ENCODE data around the gene CCDC158.

CCDC158 gene

DNA sequence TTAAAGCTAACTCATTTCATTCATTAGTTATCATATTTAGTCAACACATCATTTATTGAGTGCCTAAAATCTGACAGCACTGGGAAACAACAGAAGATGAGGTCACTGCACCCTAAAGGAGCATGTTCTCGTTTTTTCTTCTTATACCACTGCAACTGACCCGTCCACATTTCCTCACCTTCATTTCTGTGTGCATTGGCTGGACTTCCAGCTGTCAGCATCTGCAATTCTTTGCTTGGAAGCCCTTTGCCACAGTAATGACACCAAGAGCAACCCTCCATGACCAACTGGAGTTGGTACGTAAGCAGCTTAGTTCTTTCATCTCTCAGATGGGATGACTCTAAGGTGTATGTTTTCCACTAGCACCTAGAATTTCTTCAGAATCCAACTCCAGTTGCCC, 27.3 kb upstream of the CCDC158 start:
- no peak overlapping the region for H3K9ac ChIP-seq (ENCODE audit: low read depth, low read length)
- H3K27me3 ChIP-seq (ENCODE audit: insufficient read depth, low read length) = no peaks in the 10 kb centered on the region
- peaks cover 12% of the 10 kb centered on the region; the same call in 1 of the 2 replicates for H3K4me1 ChIP-seq (ENCODE audit: insufficient read depth, low read length)
- no peaks in the 10 kb centered on the region for H3K9me3 ChIP-seq (ENCODE audit: insufficient read depth, low read depth, low read length)
- no peaks in the 10 kb centered on the region for H3K36me3 ChIP-seq (ENCODE audit: insufficient read depth, low read depth, low read length)
- H3K27ac ChIP-seq (ENCODE audit: low read length) = no peak overlapping the region
- H3K4me3 ChIP-seq (ENCODE audit: low read length) = no peak overlapping the region

DNA sequence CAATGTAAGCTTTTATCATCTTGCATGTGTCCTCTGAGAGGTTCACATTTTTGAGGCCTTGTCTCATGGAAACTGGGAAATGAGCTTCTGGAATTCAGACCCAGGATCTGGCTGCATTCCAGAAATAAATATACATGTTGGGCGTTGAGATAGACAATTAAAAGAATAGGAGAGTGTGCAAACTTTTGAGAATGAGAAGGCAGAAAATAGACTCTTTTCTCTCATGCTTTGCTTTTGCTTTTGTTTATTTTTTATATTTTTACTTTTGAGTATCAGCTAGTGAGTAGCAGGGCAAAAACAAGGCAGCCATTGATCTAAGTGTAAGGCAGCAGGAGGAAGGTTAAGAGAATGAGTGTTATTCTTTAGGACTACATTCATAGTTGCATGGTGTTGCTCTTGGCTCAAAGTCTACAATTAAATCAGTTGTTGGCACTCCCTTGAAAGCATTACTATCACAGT, 26.5 kb upstream of the CCDC158 start:
- Histone ChIP-seq H3K9ac (ENCODE audit: low read depth, low read length) (no peak overlapping the region), H3K4me3 (ENCODE audit: low read length) (no peak overlapping the region), H3K27me3 (ENCODE audit: insufficient read depth, low read length) (no peaks in the 10 kb centered on the region), H3K27ac (ENCODE audit: low read length) (no peak overlapping the region), H3K4me1 (ENCODE audit: insufficient read depth, low read length) (peaks cover 20% of the 10 kb centered on the region; the same call in 1 of the 2 replicates), H3K9me3 (ENCODE audit: insufficient read depth, low read depth, low read length) (no peaks in the 10 kb centered on the region), H3K36me3 (ENCODE audit: insufficient read depth, low read depth, low read length) (no peaks in the 10 kb centered on the region)

DNA sequence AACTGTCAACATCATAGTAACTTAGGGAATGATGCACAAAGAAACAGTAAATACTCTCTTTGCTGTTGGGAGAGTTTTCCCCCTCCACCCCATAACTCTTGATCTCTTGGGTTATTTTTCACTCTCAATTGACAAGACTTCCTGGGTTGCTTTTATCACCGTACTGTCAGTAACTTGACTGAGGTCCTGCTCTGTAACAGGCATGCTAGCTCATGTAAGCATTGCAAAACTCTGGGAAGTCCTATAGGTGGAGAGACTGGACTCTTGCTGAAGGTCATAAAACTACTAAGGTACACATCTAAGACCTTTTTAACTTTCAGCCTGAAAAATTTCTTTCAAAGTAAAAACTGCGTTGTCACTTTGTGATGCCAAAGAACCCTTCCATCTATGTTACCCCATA, 25.0 kb upstream of the CCDC158 start:
- Histone ChIP-seq H3K4me3 (ENCODE audit: low read length) (no peak overlapping the region), H3K36me3 (ENCODE audit: insufficient read depth, low read depth, low read length) (no peaks in the 10 kb centered on the region), H3K27me3 (ENCODE audit: insufficient read depth, low read length) (no peaks in the 10 kb centered on the region), H3K9ac (ENCODE audit: low read depth, low read length) (no peak overlapping the region), H3K4me1 (ENCODE audit: insufficient read depth, low read length) (peaks cover 20% of the 10 kb centered on the region; the same call in 1 of the 2 replicates), H3K9me3 (ENCODE audit: insufficient read depth, low read depth, low read length) (no peaks in the 10 kb centered on the region), H3K27ac (ENCODE audit: low read length) (no peak overlapping the region)

DNA sequence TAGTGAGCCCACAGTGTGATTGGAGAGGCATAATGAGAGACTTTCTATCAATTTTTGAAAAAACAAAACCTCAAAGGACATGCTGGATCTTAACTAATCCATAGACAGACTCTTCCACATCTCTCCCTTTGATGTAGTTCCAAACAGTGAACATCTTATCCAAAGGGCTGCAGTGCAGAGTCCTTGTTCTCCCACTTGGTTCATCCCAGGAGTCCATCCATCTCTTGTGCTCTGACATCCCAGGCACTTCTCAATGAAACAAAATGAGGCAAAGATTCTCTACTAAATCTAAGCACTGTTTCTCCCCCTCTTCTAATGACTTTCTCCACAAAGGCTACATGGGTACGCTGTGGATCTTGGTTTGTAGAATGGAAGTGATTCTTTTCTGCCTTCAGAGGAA, 22.4 kb upstream of the CCDC158 start:
- Histone ChIP-seq H3K9ac (ENCODE audit: low read depth, low read length) (no peak overlapping the region), H3K9me3 (ENCODE audit: insufficient read depth, low read depth, low read length) (no peaks in the 10 kb centered on the region), H3K36me3 (ENCODE audit: insufficient read depth, low read depth, low read length) (no peaks in the 10 kb centered on the region), H3K4me1 (ENCODE audit: insufficient read depth, low read length) (peaks cover 11% of the 10 kb centered on the region; the same call in 1 of the 2 replicates), H3K27ac (ENCODE audit: low read length) (no peak overlapping the region), H3K4me3 (ENCODE audit: low read length) (no peak overlapping the region), H3K27me3 (ENCODE audit: insufficient read depth, low read length) (no peaks in the 10 kb centered on the region)

DNA sequence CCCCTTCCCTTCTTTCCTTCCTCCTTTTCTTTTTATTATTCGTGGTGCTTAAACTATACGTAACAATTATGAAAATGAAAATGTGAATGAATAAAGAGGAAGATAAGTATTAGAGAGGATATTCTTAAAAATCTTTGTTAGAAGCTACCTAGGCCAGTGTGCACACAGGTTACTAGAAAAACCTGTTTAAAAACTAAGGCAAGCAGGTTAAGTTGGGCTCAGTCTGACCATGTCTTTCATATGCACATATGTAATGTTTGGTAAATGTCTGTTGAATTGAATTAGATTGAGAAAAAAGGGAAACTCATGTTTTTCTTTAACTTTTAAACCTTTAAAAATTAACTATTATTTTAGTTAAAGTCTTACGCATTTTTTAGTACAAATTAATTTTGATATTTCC, 21.9 kb upstream of the CCDC158 start:
- peak overlapping the region; percentile 45; the same call in 1 of the 2 replicates for H3K9ac ChIP-seq (ENCODE audit: low read depth, low read length)
- no peak overlapping the region for H3K4me3 ChIP-seq (ENCODE audit: low read length)
- H3K27ac ChIP-seq (ENCODE audit: low read length) = no peak overlapping the region
- H3K9me3 ChIP-seq (ENCODE audit: insufficient read depth, low read depth, low read length) = no peaks in the 10 kb centered on the region
- no peaks in the 10 kb centered on the region for H3K36me3 ChIP-seq (ENCODE audit: insufficient read depth, low read depth, low read length)
- no peaks in the 10 kb centered on the region for H3K27me3 ChIP-seq (ENCODE audit: insufficient read depth, low read length)
- peaks cover 11% of the 10 kb centered on the region; the same call in 1 of the 2 replicates for H3K4me1 ChIP-seq (ENCODE audit: insufficient read depth, low read length)

DNA sequence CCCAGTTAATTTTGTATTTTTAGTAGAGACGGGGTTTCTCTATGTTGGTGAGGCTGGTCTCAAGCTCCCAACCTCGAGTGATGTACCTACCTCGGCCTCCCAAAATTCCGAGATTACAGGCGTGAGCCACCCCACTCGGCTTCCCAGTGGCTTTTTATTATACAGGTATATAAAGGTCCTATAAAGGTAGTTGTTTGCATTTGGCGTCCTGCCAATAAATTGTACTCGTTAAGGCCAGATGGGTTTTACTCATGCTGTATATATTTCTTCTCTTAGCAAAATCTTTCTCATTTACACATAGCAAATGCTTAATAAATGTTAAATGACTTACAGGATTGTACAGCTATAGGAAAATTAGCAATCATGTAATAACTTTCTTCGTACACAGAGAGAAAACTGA, 20.9 kb upstream of the CCDC158 start:
- H3K4me1 ChIP-seq (ENCODE audit: insufficient read depth, low read length) = peaks cover 12% of the 10 kb centered on the region; the same call in 1 of the 2 replicates
- no peaks in the 10 kb centered on the region for H3K9me3 ChIP-seq (ENCODE audit: insufficient read depth, low read depth, low read length)
- H3K36me3 ChIP-seq (ENCODE audit: insufficient read depth, low read depth, low read length) = no peaks in the 10 kb centered on the region
- no peaks in the 10 kb centered on the region for H3K27me3 ChIP-seq (ENCODE audit: insufficient read depth, low read length)
- no peak overlapping the region for H3K27ac ChIP-seq (ENCODE audit: low read length)
- no peak overlapping the region for H3K4me3 ChIP-seq (ENCODE audit: low read length)
- no peak overlapping the region for H3K9ac ChIP-seq (ENCODE audit: low read depth, low read length)

DNA sequence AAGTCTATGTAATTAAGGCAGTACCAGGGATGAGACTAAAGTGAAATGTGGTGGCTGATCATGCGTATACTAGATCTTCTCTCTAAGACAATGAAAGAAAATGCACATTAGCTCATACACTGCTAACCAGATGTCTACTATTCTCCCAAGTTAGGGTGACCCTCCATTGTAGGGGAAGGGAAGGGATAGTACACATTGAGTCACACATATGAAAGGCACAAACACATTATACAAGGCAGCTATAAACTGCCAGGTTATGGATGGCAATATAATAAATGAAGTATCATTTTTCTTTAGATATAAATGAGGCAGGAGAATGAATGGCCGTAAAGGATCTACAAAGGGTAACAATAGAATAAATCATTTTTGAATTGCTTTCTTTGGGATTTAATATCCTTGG, 18.6 kb upstream of the CCDC158 start:
- no peaks in the 10 kb centered on the region for H3K27me3 ChIP-seq (ENCODE audit: insufficient read depth, low read length)

DNA sequence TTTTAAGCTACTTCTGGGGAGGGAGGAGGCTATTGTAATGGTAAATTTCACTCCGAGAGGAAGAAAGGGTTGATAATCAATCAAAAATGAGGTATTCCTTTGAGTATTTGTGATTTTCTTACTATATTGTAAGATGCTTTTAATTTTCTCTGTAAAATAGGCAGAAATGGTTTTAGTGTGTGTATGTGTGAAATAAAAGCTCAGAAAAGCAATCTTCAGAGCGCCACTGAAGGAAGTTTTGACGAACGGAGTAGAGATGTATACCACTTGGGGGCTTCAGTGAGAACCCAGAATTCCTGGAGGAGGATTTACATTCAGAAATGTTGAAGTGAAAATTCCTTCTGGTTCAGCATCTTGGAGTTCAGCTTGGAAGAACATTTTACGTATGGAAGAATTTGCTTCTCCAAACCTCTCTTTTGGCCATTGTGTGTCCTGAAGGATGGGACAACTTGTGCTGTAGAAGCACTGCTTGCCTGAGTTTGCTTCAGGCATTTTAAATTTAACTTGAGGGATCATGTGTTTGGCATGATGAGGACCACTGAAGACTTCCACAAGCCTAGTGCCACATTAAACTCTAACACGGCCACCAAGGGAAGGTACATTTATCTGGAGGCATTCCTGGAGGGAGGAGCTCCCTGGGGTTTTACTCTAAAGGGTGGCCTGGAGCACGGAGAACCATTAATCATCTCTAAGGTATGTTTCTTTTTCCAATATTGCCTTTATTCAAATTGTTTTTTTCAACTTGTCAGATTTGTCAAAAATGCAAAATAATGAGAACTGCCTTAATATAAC, 14.8 kb upstream of the CCDC158 start:
- H3K4me3 ChIP-seq (ENCODE audit: low read length) = peak overlapping the region; percentile 67
- peaks cover 38% of the 10 kb centered on the region for H3K4me1 ChIP-seq (ENCODE audit: insufficient read depth, low read length)
- H3K36me3 ChIP-seq (ENCODE audit: insufficient read depth, low read depth, low read length) = no peaks in the 10 kb centered on the region
- peak overlapping the region; percentile 3 for H3K27ac ChIP-seq (ENCODE audit: low read length)
- H3K27me3 ChIP-seq (ENCODE audit: insufficient read depth, low read length) = no peaks in the 10 kb centered on the region
- no peaks in the 10 kb centered on the region for H3K9me3 ChIP-seq (ENCODE audit: insufficient read depth, low read depth, low read length)
- peak overlapping the region; percentile 70 for H3K9ac ChIP-seq (ENCODE audit: low read depth, low read length)

More for the DNA sequence above, 18.6 kb upstream of the CCDC158 start:
- no peaks in the 10 kb centered on the region for H3K9me3 ChIP-seq (ENCODE audit: insufficient read depth, low read depth, low read length)
- no peak overlapping the region for H3K9ac ChIP-seq (ENCODE audit: low read depth, low read length)
- no peaks in the 10 kb centered on the region for H3K36me3 ChIP-seq (ENCODE audit: insufficient read depth, low read depth, low read length)
- no peak overlapping the region for H3K27ac ChIP-seq (ENCODE audit: low read length)
- no peak overlapping the region for H3K4me3 ChIP-seq (ENCODE audit: low read length)
- peaks cover 31% of the 10 kb centered on the region; the same call in 1 of the 2 replicates for H3K4me1 ChIP-seq (ENCODE audit: insufficient read depth, low read length)

DNA sequence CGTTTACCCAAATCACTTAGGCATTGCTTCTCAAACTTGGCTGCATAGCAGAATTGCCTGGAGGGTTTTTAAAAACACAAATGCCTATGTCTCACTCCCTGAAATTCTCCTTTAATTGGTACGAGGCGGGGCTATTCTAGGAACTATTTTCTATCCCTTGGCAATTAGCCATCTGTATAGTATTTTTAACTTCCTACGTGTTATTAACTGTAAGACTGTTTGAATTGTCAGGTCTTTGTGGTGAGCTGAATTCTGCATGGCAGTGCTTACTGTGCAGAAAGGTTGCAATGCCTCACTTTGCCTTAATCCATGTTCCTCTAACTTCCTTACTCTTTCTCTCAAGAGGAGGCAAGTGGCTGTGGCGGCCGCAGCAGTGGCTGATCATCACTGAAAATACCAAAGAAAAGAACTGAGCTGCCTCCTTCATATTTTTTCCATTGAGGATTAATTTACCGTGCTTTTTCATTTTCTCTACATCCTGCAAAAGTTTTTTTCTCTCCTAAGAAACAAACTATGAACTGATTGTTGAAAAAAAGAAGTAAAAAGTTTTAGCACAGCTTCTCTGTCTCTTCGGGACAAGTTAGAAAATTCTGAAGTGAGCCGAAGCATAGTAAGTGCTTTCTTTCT, 14.1 kb upstream of the CCDC158 start, which contains the start of gene SHROOM3:
SHROOM3 (plus strand) TSS at position 329 of the 627 bp plus-strand sequence. CDS start 824 bp downstream, outside the sequence.
- peak within 1 kb of the TSS; percentile 70 for H3K9ac ChIP-seq (ENCODE audit: low read depth, low read length)
- H3K4me3 ChIP-seq (ENCODE audit: low read length) = peak within 1 kb of the TSS; percentile 67
- no peaks in the 10 kb centered on the region for H3K27me3 ChIP-seq (ENCODE audit: insufficient read depth, low read length)
- H3K27ac ChIP-seq (ENCODE audit: low read length) = peak within 1 kb of the TSS; percentile 3
- no peaks in the 10 kb centered on the region for H3K36me3 ChIP-seq (ENCODE audit: insufficient read depth, low read depth, low read length)
- no peaks in the 10 kb centered on the region for H3K9me3 ChIP-seq (ENCODE audit: insufficient read depth, low read depth, low read length)
- H3K4me1 ChIP-seq (ENCODE audit: insufficient read depth, low read length) = peaks cover 38% of the 10 kb centered on the region

DNA sequence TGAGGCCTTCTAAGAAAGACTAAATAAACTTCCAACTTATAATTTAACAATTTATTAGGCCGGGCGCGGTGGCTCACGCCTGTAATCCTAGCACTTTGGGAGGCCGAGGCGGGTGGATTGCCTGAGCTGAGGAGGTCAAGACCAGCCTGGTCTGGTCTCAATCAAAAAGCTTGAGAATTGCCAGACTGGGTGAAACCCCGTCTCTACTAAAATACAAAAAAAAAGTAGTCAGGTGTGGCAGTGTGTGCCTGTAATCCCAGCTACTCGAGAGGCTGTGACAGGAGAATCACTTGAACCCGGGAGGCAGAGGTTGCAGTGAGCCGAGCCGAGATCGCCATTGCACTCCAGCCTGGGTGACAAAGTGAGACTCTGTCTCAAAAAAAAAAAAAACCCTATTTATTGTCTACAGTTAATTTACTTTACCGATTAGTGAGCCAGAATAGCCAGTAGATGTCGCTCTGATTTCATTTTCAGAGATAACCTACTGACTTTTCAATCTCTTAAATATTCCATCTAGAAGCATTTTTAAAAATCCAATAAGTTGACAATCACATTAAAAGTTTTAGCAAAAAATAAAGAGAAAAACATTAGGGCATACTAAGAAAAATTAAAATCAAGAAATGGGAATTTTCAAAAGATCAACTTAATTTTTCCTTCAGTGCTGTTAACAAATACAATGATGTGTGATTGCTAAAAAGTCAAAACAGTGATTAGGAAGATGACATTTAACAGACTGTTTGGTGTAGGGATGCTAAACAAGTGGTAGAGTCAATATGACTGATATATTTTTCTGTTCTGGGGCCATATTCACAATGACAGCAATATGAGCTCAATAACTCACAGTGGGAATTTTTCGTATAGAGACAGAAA, 9.8 kb upstream of the CCDC158 start:
- no peaks in the 10 kb centered on the region for H3K9me3 ChIP-seq (ENCODE audit: insufficient read depth, low read depth, low read length)
- H3K27me3 ChIP-seq (ENCODE audit: insufficient read depth, low read length) = no peaks in the 10 kb centered on the region
- no peaks in the 10 kb centered on the region for H3K36me3 ChIP-seq (ENCODE audit: insufficient read depth, low read depth, low read length)
- H3K9ac ChIP-seq (ENCODE audit: low read depth, low read length) = no peak overlapping the region
- H3K27ac ChIP-seq (ENCODE audit: low read length) = no peak overlapping the region
- H3K4me3 ChIP-seq (ENCODE audit: low read length) = no peak overlapping the region
- H3K4me1 ChIP-seq (ENCODE audit: insufficient read depth, low read length) = peaks cover 26% of the 10 kb centered on the region

DNA sequence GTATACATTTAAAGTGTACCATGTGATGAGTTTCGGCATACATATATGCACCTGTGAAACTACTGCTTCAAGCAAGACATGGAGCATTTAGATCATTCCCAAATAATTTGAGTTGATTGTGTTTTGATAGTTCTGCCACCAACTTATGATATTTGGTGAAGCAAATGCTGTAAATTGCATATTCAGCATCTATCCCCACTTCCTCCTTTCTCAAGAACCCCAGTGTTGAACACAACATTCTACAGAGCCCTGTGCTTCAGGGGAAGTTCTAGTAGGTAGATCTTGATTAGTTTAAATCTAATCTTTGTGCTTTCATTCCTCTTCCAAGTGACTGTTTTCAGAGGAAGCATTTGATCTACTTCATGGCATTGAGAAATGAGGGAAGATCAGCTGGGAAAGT, 8.7 kb upstream of the CCDC158 start:
- H3K27me3 ChIP-seq (ENCODE audit: insufficient read depth, low read length) = no peaks in the 10 kb centered on the region
- no peaks in the 10 kb centered on the region for H3K9me3 ChIP-seq (ENCODE audit: insufficient read depth, low read depth, low read length)
- H3K9ac ChIP-seq (ENCODE audit: low read depth, low read length) = no peak overlapping the region
- H3K27ac ChIP-seq (ENCODE audit: low read length) = no peak overlapping the region
- H3K4me3 ChIP-seq (ENCODE audit: low read length) = no peak overlapping the region
- H3K36me3 ChIP-seq (ENCODE audit: insufficient read depth, low read depth, low read length) = no peaks in the 10 kb centered on the region
- H3K4me1 ChIP-seq (ENCODE audit: insufficient read depth, low read length) = peaks cover 20% of the 10 kb centered on the region
